ENCODE data around the gene SYDE2. TPM values are rescaled to one million over a fixed set of nuclear protein-coding genes. Genes with fewer than 3 reads are reported as not detected.

Gene SYDE2
- total RNA-seq, 4 donors from 2014 or later = 30.4 to 115 (median 85.2) TPM

DNA sequence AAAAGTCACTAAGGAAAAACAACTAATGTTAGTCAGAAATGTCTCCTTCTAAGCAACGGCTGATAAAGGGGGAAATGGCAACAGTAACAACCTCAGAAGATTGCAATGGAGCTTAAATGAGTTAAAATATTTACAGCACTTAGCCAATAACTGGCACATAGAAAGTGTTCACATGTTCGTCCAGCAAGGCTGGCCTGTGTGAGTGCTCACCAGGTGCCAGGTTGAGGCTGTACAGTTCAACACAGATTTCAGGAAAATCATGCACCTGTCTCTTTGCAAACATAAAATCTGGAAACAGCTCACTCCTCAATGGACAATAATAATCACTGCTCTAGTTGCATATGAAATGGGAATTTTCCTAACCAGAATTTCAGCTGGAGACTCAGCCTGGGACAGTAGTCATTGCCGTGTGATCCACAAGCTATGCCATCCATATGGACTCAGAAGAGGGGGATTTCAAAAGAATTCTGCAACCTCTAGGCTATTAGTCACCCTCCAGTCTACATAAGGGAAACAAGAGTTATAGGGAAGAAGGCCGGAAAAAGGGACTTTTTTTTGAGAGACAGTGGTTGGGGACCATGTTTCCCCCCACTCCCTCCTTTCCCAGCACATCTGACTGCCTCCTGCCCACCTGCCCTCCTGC lies 68.6 kb downstream of the SYDE2 start:
- Histone ChIP-seq H3K4me3 (no peak overlapping the region), H3K9me3 (no peaks in the 10 kb centered on the region), H3K27ac (no peak overlapping the region), H3K27me3 (no peaks in the 10 kb centered on the region), H3K36me3 (no peaks in the 10 kb centered on the region), H3K4me1 (peaks cover 0 to 8% (median 0%) of the 10 kb centered on the region in 3 donors)
- 63 to 82% methylated on average over 3 to 4 of the region's 4 CpGs for whole genome bisulfite sequencing, 2 donors (ENCODE audit: low coverage in 1 of 2)
- no peak for ATAC-seq
- TF ChIP-seq EP300 (IDR thresholded peaks at IDR 0.05) = no peak
- no peak for TF ChIP-seq CTCF (IDR thresholded peaks at IDR 0.05)
- TF ChIP-seq POLR2A (IDR thresholded peaks at IDR 0.05) = no peak
- TF ChIP-seq POLR2AphosphoS5 (IDR thresholded peaks at IDR 0.05) = no peak

GRCh38 chr1:85128316-85128715 lies 72.5 kb downstream of the SYDE2 start:
- Histone ChIP-seq H3K4me1 (no peaks in the 10 kb centered on the region), H3K27ac (no peak overlapping the region), H3K4me3 (no peak overlapping the region), H3K36me3 (no peaks in the 10 kb centered on the region), H3K9me3 (no peaks in the 10 kb centered on the region), H3K27me3 (no peaks in the 10 kb centered on the region)
- 50 to 55% methylated on average over 1 of the region's 1 CpG for WGBS, 2 donors (ENCODE audit: low coverage in 1 of 2)
- TF ChIP-seq CTCF (IDR thresholded peaks at IDR 0.05) (no peak), EP300 (IDR thresholded peaks at IDR 0.05) (no peak), POLR2A (IDR thresholded peaks at IDR 0.05) (no peak), POLR2AphosphoS5 (IDR thresholded peaks at IDR 0.05) (no peak)
- ATAC-seq = no peak

DNA sequence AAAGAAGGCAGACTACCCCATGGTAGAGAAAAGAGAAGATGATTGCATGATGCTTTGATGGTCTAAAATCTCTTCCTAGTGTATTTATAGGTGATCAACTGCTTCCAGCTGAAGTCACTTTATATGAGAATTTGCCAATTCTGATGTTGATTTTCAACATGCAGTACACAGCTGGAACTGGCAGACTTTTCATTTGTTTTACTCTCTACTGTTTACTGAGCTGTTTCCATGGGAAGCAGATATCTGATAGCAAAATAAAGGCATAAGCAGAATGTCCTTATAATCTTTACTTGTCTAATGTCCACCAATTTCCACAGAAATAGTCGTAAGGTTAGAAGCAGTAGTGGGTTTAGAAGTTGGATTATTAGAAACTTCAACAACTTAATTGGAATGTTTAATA lies 74.9 kb downstream of the SYDE2 start:
- WGBS, 2 donors (ENCODE audit: low coverage in 1 of 2) = 33 to 65% methylated on average over 1 of the region's 1 CpG
- no peak overlapping the region for H3K27ac ChIP-seq
- no peaks in the 10 kb centered on the region for H3K27me3 ChIP-seq
- TF ChIP-seq CTCF (IDR thresholded peaks at IDR 0.05) (no peak), POLR2A (IDR thresholded peaks at IDR 0.05) (no peak), EP300 (IDR thresholded peaks at IDR 0.05) (no peak), POLR2AphosphoS5 (IDR thresholded peaks at IDR 0.05) (no peak)
- ATAC-seq = no peak
- no peaks in the 10 kb centered on the region for H3K36me3 ChIP-seq
- H3K4me3 ChIP-seq = no peak overlapping the region
- H3K9me3 ChIP-seq = no peaks in the 10 kb centered on the region
- H3K4me1 ChIP-seq = no peaks in the 10 kb centered on the region

GRCh38 chr1:85124091-85124490 lies 76.7 kb downstream of the SYDE2 start:
- no peak overlapping the region for H3K4me3 ChIP-seq
- TF ChIP-seq EP300 (IDR thresholded peaks at IDR 0.05) (no peak), POLR2AphosphoS5 (IDR thresholded peaks at IDR 0.05) (no peak), POLR2A (IDR thresholded peaks at IDR 0.05) (no peak), CTCF (IDR thresholded peaks at IDR 0.05) (no peak)
- H3K9me3 ChIP-seq = no peaks in the 10 kb centered on the region
- no peaks in the 10 kb centered on the region for H3K4me1 ChIP-seq
- no peaks in the 10 kb centered on the region for H3K36me3 ChIP-seq
- 80% methylated on average over 1 to 5 of the region's 5 CpGs for WGBS, 2 donors (ENCODE audit: low coverage in 1 of 2)
- H3K27ac ChIP-seq = no peak overlapping the region
- no peak for ATAC-seq
- no peaks in the 10 kb centered on the region for H3K27me3 ChIP-seq

DNA sequence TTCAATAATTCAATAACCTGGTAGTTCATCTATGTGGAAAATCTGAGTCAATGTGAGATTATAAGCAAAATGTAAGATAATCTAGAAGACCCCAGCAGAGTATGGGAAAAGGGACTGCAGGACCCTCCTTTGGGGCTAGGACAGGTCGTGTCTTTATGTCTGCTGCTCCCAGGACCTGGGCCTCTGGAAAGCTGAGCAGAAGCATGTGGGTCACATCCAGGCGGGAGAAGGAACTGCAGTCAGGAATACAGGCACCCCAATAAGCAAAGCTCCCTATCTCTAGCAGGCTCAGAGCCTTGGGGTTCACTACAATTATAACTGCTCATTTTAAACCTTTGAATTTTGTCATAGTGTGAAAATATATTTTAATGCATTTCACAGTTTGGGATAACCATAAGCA lies 78.6 kb downstream of the SYDE2 start:
- Histone ChIP-seq H3K36me3 (no peaks in the 10 kb centered on the region), H3K4me1 (no peaks in the 10 kb centered on the region), H3K9me3 (no peaks in the 10 kb centered on the region), H3K4me3 (no peak overlapping the region), H3K27ac (no peak overlapping the region), H3K27me3 (no peaks in the 10 kb centered on the region)
- no peak for ATAC-seq
- TF ChIP-seq POLR2A (IDR thresholded peaks at IDR 0.05) (no peak), CTCF (IDR thresholded peaks at IDR 0.05) (no peak), POLR2AphosphoS5 (IDR thresholded peaks at IDR 0.05) (no peak), EP300 (IDR thresholded peaks at IDR 0.05) (no peak)
- WGBS, 2 donors (ENCODE audit: low coverage in 1 of 2) = 76% methylated on average over 2 of the region's 2 CpGs; no CpG with 5 or more reads in 1 of the 2 donors
